Bone marrow (tissue), 2 donors: ENCODE results near the gene LCA5L.

Source experiments
- DNase-seq, 2 donors: peaks; one replicate each; lab custom pipeline; 2025; lab: John Stamatoyannopoulos, UW

The LCA5L gene

GRCh38 chr21:39445321-39446269 is at the start of gene LCA5L:
Gene LCA5L, minus strand, starts transcription at chr21:39445778. Its CDS starts 17,285 bp downstream, at chr21:39428493.
- DNase-seq = peak; percentile 64 to 86

GRCh38 chr21:39489380-39489924 is 43.9 kb upstream of the LCA5L start:
- no peak for DNase-seq

DNA sequence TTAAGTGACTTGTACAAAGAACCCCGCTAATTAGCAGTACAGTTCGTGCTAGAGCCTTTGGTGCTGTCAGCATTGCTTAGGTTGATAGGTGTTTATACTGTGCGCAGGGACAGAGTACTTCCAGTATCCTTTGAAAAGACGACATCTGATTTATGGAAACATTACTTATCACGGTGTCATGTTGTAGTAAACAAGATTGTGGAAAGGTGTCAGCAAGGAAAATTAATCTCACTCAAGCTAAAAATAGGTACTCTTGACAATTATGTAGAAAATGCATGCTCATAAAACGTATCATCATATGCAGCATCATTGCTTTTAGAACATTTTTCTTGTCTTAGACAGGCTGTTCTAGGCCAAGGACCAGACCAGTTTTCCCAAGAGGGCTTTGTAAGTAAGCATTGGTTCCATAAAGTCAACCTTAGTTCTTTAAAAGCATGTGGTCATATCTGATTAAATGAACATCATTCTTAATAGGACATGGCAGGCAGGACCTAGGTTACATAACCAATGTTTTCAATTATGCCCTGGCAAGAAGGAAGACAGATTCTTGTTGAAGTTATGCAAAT is 39.2 kb upstream of the LCA5L start:
- DNase-seq = no peak

DNA sequence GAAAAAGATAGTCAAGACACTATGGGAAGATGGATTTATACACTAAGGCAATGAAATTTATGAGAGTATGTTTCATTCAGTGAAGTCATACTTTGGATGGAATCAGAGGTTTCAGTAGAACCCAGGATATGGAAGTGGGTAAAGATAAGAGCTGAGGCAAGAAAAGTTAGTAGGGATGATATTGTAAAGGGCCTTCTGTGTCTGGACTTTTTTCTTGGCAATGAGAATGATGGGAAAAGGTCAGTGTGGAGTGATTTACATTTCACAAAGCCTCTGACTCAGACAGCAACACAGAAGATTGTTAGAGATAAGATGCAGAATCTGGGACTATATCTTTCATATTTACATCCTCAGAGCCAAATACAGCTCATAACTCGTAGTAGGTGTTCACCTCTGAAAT is 38.3 kb upstream of the LCA5L start:
- DNase-seq = no peak

DNA sequence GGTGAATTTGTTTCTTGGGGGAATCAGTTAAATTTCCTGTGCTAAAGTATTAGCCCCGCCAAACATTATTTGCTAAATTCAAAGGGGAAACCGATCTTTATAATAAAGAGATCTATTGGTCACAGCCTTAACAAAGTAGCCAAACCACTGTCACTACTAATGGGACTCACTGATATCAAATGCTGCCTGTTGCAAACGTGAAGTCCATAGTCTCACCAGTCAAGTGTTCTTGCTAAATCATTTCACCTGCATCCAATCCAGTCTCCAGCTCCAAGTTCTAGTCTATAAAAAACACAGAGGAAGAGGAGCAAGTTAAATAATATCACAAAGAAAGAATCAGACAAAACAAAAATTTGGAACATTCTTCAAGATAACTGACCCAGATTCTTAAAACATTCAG is 36.3 kb upstream of the LCA5L start:
- no peak for DNase-seq

GRCh38 chr21:39480271-39480670 is 34.7 kb upstream of the LCA5L start:
- no peak for DNase-seq

DNA sequence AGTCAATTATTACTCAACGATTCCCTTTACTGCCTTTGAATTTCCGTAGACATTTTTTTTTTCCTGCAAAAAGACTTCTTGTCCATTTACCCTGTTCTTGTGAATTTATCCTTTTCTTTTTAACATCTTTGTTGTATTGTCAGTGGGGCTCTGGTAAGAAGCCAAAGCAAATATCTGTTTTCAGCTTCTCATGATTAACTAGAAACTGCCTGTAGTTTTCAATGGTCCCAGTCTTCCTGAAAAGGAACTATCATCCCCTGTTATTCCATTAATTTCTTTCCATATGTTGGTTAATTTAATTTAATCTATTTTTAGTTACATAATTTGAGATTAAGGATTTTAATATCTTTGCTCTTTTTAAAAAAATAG is 34.2 kb upstream of the LCA5L start:
- DNase-seq = no peak

DNA sequence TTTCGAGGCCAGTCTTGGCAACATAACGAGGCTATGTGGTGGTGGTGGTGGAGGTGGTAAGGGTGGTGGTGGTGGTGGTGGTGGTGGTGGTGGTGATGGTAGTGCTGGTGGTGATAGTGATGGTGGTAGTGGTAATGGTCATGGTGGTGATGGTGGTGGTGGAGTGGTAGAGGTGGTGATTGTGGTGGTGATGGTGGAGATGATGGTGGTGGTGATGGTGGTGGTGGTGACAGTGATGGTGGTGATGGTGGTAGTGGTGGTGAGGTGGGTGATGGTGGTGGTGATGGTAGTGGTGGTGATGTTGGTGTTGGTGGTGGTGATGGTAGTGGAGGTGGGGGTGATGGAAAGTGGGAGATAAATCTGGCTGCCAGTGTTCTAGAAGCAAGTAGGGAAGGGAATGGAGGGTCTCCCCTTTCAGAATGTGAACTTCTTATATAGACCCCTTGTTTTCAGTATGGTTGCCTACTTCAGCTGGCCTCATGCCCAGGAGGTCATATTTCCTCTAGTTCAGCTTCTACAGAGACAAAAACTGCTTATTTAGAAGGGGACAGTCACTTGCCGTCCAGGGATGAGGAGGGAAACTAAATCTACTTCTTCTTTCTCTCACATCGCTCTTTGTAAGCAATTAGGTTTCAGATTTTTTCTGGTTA is 33.7 kb upstream of the LCA5L start:
- no peak for DNase-seq

GRCh38 chr21:39474611-39475010 is 29.0 kb upstream of the LCA5L start:
- DNase-seq = no peak

DNA sequence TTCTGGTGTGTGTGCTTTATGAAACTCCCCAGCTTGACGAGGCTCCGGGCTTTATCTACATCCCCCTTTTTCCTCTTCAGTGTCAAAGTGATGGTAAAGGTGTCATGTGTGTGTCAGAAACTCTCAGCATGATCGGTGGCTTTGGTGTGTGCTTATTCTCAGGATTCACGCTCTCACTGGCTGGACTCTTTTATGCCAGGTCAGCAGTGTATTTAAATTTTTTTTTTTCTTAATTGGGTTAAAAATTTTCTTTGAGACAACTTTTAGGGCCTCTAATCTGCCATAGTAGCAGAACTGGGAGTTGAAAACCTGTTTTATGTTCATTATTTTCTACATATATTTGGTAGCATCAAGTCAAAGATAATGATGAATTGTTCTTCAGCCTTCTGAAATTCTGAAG is 27.2 kb upstream of the LCA5L start:
- DNase-seq = no peak

- DNase-seq = no peak
Observed at GRCh38 chr21:39471598-39471997, 26.0 kb upstream of the LCA5L start.

GRCh38 chr21:39468559-39468958 is 23.0 kb upstream of the LCA5L start:
- DNase-seq = no peak

DNA sequence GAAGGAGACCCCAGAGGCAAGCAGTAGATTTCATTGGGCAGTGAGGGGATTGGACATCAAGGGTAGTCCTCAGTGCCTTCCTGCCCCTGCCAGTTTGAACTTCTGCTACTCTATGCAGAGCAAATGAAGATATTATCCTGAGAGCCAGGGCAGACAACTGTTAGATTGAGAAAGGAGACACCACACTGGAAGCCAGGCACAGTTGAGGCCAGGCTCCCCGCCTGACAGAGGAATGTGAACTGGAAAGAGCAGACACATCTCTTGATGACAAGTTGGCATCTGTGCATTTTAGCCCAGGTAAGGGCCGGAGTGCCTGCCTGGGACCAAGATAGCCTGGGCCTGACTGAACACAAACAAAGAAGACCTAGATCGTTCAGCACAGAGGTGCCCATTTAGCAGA is 22.2 kb upstream of the LCA5L start:
- no peak for DNase-seq

- no peak for DNase-seq
Observed at GRCh38 chr21:39466584-39466983, 21.0 kb upstream of the LCA5L start.

- no peak for DNase-seq
Observed at GRCh38 chr21:39463308-39463707, 17.7 kb upstream of the LCA5L start.

- no peak for DNase-seq
Observed at GRCh38 chr21:39461419-39461818, 15.8 kb upstream of the LCA5L start.

DNA sequence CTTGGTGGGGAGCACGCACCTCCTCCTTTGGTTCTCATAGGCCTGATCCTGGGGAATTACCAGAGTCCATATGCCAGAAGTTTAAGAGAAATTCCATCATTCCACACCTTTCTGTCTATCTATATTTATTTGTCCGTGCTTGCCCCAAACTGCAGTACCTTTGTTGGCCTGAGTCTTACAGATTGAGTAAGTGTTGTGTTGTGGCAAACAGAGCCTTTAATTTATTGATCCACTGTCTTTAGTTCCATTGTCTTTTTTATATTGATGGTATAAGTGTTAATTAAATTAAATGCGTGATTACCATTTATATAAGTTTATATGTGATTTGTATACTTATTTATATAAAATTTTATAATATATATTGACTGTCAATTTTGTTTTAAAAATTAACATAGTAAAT is 11.1 kb upstream of the LCA5L start:
- no peak for DNase-seq

DNA sequence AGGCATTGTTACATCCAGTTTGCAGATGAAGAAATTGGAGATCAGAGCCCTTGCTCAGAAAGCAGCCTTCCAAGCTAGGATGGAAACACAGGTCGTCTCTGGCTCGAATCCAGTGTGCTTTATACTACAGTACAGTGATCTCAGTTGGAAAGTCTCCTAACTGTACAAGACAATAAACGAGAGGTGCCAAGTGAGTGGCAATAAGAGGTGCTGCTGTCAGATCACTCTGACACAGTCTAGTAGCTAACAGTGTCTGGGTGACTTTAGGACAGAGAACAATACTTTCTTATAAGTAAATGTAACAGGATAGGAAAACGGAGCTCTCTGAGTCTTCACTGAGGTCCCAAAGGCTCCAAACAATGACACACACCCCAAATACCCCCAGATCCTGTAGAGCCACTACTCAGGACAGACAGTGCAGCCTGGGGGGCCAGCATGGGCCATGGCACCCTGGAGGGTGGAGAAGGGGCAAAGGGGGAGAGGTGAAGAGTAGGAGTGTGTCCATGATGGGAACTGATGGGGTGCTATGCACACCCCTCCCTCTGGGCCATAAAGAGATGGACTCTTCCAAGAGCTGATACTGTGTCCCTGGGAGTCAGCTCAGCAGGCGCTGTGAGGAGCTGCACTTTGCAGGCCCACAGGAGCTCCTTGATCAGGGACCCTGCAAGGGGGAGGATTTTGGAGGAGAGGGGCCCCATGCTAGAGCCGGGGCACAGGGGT is 9.5 kb upstream of the LCA5L start:
- no peak for DNase-seq

DNA sequence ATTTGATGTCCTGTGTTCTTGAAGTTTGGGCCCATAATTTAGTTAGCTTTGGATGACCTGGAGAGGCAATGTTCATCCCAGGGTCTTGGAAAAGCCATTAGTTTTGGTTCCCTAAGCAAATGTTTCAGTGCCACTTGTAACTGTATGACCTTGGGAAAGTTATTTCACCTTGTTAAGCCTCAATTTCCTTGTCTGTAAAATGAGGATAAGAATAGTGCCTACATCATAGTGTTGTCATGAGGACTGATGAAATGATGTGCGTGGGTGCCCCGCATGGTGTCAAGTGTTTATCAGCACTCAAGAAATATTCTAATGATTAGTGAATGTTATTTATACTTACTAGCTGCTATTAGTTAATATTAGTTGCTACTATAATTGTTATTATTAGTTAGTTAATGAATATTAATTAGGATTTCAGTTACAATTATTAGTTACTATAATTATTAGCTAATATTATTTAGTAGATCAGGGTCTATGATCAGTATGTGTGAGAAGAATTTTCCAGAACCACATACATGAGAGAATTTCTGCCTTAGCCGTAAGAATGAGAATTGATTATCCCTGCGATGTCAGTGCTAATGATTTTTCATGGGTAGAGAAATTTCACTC is 8.1 kb upstream of the LCA5L start:
- no peak for DNase-seq

GRCh38 chr21:39452970-39453342 is 7.4 kb upstream of the LCA5L start:
- DNase-seq = no peak

GRCh38 chr21:39452207-39452969 is 6.8 kb upstream of the LCA5L start:
- no peak for DNase-seq
